Fibroblast of the aortic adventitia (primary cell): ENCODE measurements around the gene PLA2G2F. TPM values are rescaled to one million over a fixed set of nuclear protein-coding genes. Genes with fewer than 3 reads are reported as not detected.

Experiments used
- DNase-seq: peaks from one replicate; pipeline ENCODE4 v3.0.0-alpha.2; 2010; ENCODE audit warnings: low read depth
- H3K4me3 ChIP-seq: 2 replicates; pipeline ENCODE4 v1.5.1; 2011; ENCODE audit warnings: low read depth, mild to moderate bottlenecking, control low read depth, low read length, moderate library complexity
- CTCF ChIP-seq: IDR thresholded peaks from 2 replicates; pipeline ENCODE4 v1.5.1; 2011; ENCODE audit warnings: mild to moderate bottlenecking, low read length, control low read depth, inconsistent platforms; ENCODE audit not compliant: insufficient read depth
- total RNA-seq: library from RNA; depleted of rRNA; stranded (reverse); fragments of >200 nt; gene quantifications from 2 replicates; pipeline ENCODE4 v1.2.3, GENCODE V29; 2012; ENCODE audit warnings: low replicate concordance

Gene PLA2G2F
- not detected in 2 replicates for total RNA-seq

- no peak for TF ChIP-seq CTCF
- DNase-seq: no peak
- H3K4me3 ChIP-seq: no peak within 1 kb of the TSS
Measured at GRCh38 chr1:20138961-20139550, at the start of gene PLA2G2F. Gene PLA2G2F, plus strand, starts transcription at chr1:20139323. Its CDS starts 105 bp downstream, at chr1:20139428.

- TF ChIP-seq CTCF: no peak
- H3K4me3 ChIP-seq: no peak overlapping the region
- DNase-seq: no peak
Measured at GRCh38 chr1:20089328-20090077, 49.6 kb upstream of the PLA2G2F start.

GRCh38 chr1:20090119-20090518 lies 49.0 kb upstream of the PLA2G2F start:
- no peak for DNase-seq
- no peak for TF ChIP-seq CTCF
- no peak overlapping the region for H3K4me3 ChIP-seq

- DNase-seq: no peak
- no peak for TF ChIP-seq CTCF
- no peak overlapping the region for H3K4me3 ChIP-seq
Measured at GRCh38 chr1:20090641-20091040, 48.5 kb upstream of the PLA2G2F start.

GRCh38 chr1:20093303-20093702 lies 45.8 kb upstream of the PLA2G2F start:
- no peak overlapping the region for H3K4me3 ChIP-seq
- no peak for TF ChIP-seq CTCF
- no peak for DNase-seq

GRCh38 chr1:20093940-20094391 lies 45.2 kb upstream of the PLA2G2F start:
- peak; percentile 70 for DNase-seq
- H3K4me3 ChIP-seq: no peak overlapping the region
- TF ChIP-seq CTCF: no peak
